ENCODE results near the gene ZER1.

Gene ZER1

GRCh38 chr9:128721487-128722010, 50.2 kb downstream of the ZER1 start:
- Mint-ChIP-seq H3K27me3 (no peaks in the 10 kb centered on the region), H3K4me3 (no peak overlapping the region), H3K27ac (no peak overlapping the region), H3K9me3 (no peaks in the 10 kb centered on the region), H3K4me1 (ENCODE audit: low read depth) (peaks cover 52% of the 10 kb centered on the region), H3K36me3 (ENCODE audit: low read depth) (peaks cover 43% of the 10 kb centered on the region)
- intact Hi-C loops (cut with micrococcal nuclease) = no loop called here

- Mint-ChIP-seq H3K4me1 (ENCODE audit: low read depth) (peaks cover 49% of the 10 kb centered on the region), H3K27me3 (no peaks in the 10 kb centered on the region), H3K9me3 (no peaks in the 10 kb centered on the region), H3K4me3 (no peak overlapping the region), H3K27ac (peak overlapping the region; percentile 28), H3K36me3 (ENCODE audit: low read depth) (peaks cover 43% of the 10 kb centered on the region)
- intact Hi-C loops (cut with micrococcal nuclease) = no loop called here
These were observed 50.8 kb downstream of the ZER1 start for GRCh38 chr9:128720841-128721486.

- H3K36me3 Mint-ChIP-seq (ENCODE audit: low read depth) = peaks cover 43% of the 10 kb centered on the region
- H3K4me3 Mint-ChIP-seq = no peak overlapping the region
- H3K9me3 Mint-ChIP-seq = no peaks in the 10 kb centered on the region
- H3K27ac Mint-ChIP-seq = no peak overlapping the region
- H3K4me1 Mint-ChIP-seq (ENCODE audit: low read depth) = peaks cover 44% of the 10 kb centered on the region
- H3K27me3 Mint-ChIP-seq = no peaks in the 10 kb centered on the region
- intact Hi-C loops (cut with micrococcal nuclease) = no loop called here
These were observed 51.7 kb downstream of the ZER1 start for GRCh38 chr9:128719919-128720605.

- H3K27me3 Mint-ChIP-seq = no peaks in the 10 kb centered on the region
- H3K4me1 Mint-ChIP-seq (ENCODE audit: low read depth) = peaks cover 32% of the 10 kb centered on the region
- H3K4me3 Mint-ChIP-seq = no peak overlapping the region
- H3K27ac Mint-ChIP-seq = no peak overlapping the region
- intact Hi-C loops (cut with micrococcal nuclease) = no loop called here
- no peaks in the 10 kb centered on the region for H3K9me3 Mint-ChIP-seq
- H3K36me3 Mint-ChIP-seq (ENCODE audit: low read depth) = peaks cover 34% of the 10 kb centered on the region
These were observed 53.3 kb downstream of the ZER1 start for GRCh38 chr9:128718475-128718874.

- Mint-ChIP-seq H3K4me3 (no peak overlapping the region), H3K4me1 (ENCODE audit: low read depth) (peaks cover 28% of the 10 kb centered on the region)
- intact Hi-C loops (cut with micrococcal nuclease) = no loop called here
These were observed 53.7 kb downstream of the ZER1 start for GRCh38 chr9:128718047-128718446.

GRCh38 chr9:128716581-128717254, 55.0 kb downstream of the ZER1 start:
- no peaks in the 10 kb centered on the region for H3K27me3 Mint-ChIP-seq
- H3K4me3 Mint-ChIP-seq = no peak overlapping the region
- peaks cover 24% of the 10 kb centered on the region for H3K36me3 Mint-ChIP-seq (ENCODE audit: low read depth)
- no peaks in the 10 kb centered on the region for H3K9me3 Mint-ChIP-seq
- intact Hi-C loops (cut with micrococcal nuclease) = no loop called here
- peaks cover 15% of the 10 kb centered on the region for H3K4me1 Mint-ChIP-seq (ENCODE audit: low read depth)
- H3K27ac Mint-ChIP-seq = no peak overlapping the region

More at GRCh38 chr9:128718047-128718446, 53.7 kb downstream of the ZER1 start:
- Mint-ChIP-seq H3K36me3 (ENCODE audit: low read depth) (peaks cover 33% of the 10 kb centered on the region), H3K9me3 (no peaks in the 10 kb centered on the region), H3K27me3 (no peaks in the 10 kb centered on the region), H3K27ac (no peak overlapping the region)

- no peak overlapping the region for H3K27ac Mint-ChIP-seq
- H3K27me3 Mint-ChIP-seq = no peaks in the 10 kb centered on the region
- H3K4me3 Mint-ChIP-seq = no peak overlapping the region
- H3K9me3 Mint-ChIP-seq = no peaks in the 10 kb centered on the region
- H3K36me3 Mint-ChIP-seq (ENCODE audit: low read depth) = peaks cover 11% of the 10 kb centered on the region
- H3K4me1 Mint-ChIP-seq (ENCODE audit: low read depth) = peaks cover 2% of the 10 kb centered on the region
- intact Hi-C loops (cut with micrococcal nuclease) = no loop called here
These were observed 56.3 kb downstream of the ZER1 start for GRCh38 chr9:128715436-128715750.

GRCh38 chr9:128714586-128715435, 56.9 kb downstream of the ZER1 start:
- Mint-ChIP-seq H3K27ac (no peak overlapping the region), H3K9me3 (no peaks in the 10 kb centered on the region), H3K4me3 (no peak overlapping the region), H3K36me3 (ENCODE audit: low read depth) (peaks cover 5% of the 10 kb centered on the region), H3K27me3 (no peaks in the 10 kb centered on the region), H3K4me1 (ENCODE audit: low read depth) (no peaks in the 10 kb centered on the region)
- intact Hi-C loops (cut with micrococcal nuclease) = no loop called here

- intact Hi-C loops (cut with micrococcal nuclease) = no loop called here
- H3K27ac Mint-ChIP-seq = no peak overlapping the region
- no peak overlapping the region for H3K4me3 Mint-ChIP-seq
- no peaks in the 10 kb centered on the region for H3K9me3 Mint-ChIP-seq
- H3K27me3 Mint-ChIP-seq = no peaks in the 10 kb centered on the region
- H3K36me3 Mint-ChIP-seq (ENCODE audit: low read depth) = no peaks in the 10 kb centered on the region
- H3K4me1 Mint-ChIP-seq (ENCODE audit: low read depth) = no peaks in the 10 kb centered on the region
These were observed 57.7 kb downstream of the ZER1 start for GRCh38 chr9:128713941-128714573.

GRCh38 chr9:128713411-128713780, 58.3 kb downstream of the ZER1 start:
- Mint-ChIP-seq H3K36me3 (ENCODE audit: low read depth) (no peaks in the 10 kb centered on the region), H3K27ac (no peak overlapping the region), H3K9me3 (no peaks in the 10 kb centered on the region), H3K4me3 (no peak overlapping the region), H3K27me3 (no peaks in the 10 kb centered on the region), H3K4me1 (ENCODE audit: low read depth) (no peaks in the 10 kb centered on the region)
- intact Hi-C loops (cut with micrococcal nuclease) = no loop called here

GRCh38 chr9:128712451-128713410, 59.0 kb downstream of the ZER1 start:
- Mint-ChIP-seq H3K4me1 (ENCODE audit: low read depth) (no peaks in the 10 kb centered on the region), H3K9me3 (no peaks in the 10 kb centered on the region), H3K36me3 (ENCODE audit: low read depth) (no peaks in the 10 kb centered on the region), H3K4me3 (no peak overlapping the region), H3K27me3 (no peaks in the 10 kb centered on the region), H3K27ac (no peak overlapping the region)
- intact Hi-C loops (cut with micrococcal nuclease) = no loop called here

GRCh38 chr9:128707446-128707845, 64.3 kb downstream of the ZER1 start:
- Mint-ChIP-seq H3K27ac (no peak overlapping the region), H3K9me3 (no peaks in the 10 kb centered on the region), H3K36me3 (ENCODE audit: low read depth) (no peaks in the 10 kb centered on the region), H3K4me3 (no peak overlapping the region), H3K27me3 (peaks cover 16% of the 10 kb centered on the region), H3K4me1 (ENCODE audit: low read depth) (peaks cover 11% of the 10 kb centered on the region)
- intact Hi-C loops (cut with micrococcal nuclease) = no loop called here

Measured in dendritic cell treated with granulocyte-macrophage colony-stimulating factor and Interleukin-4, amounts not matched to agents 40 ng/mL and 50 ng/mL, for 4 days (primary cell).